K562 (cell line): ENCODE measurements around the gene GTF2A1L. TPM values are rescaled to one million over a fixed set of nuclear protein-coding genes. Genes with fewer than 3 reads are reported as not detected.

Experiments
- ATAC-seq: fragments of 200-7000 bp; cut with Tn5 transposase; 3 replicates; pipeline ENCODE4 v1.9.1; 2020; ENCODE audit warnings: moderate library complexity
- BruUV-seq: library from RNA; stranded (reverse); fragments of 400-500 nt; replicated peaks from 2 replicates; lab custom pipeline; 2021; lab: Mats Ljungman, UMichigan
- CTCF ChIA-PET: fragments of 300-600 bp; formaldehyde crosslinking; extraction: SDS; loops from one replicate; lab custom pipeline; 2021; ENCODE audit warnings: low intra/inter-chr PET ratio; lab: Yijun Ruan, JAX
- POLR2A ChIA-PET: fragments of 300-600, 350-650 bp; sonication (Branson Sonifier 250); formaldehyde crosslinking; extraction: SDS; loops from one replicate; lab custom pipeline; 2021; ENCODE audit warnings: antibody characterized with exemption, inconsistent platforms; lab: Yijun Ruan, JAX
- DNase-seq, 4 experiments: peaks; one replicate each; pipeline versions ENCODE4 v3.0.0 to v3.0.0-alpha.2; 2011 to 2018; ENCODE audit warnings: low spot score in 3 of 4, mixed read lengths in 3 of 4; ENCODE audit errors: extremely low read depth in 1 of 4
- FAIRE-seq: peaks from 2 replicates; lab custom pipeline; 2011; peaks lifted over from hg19 to GRCh38; lab: Jason Lieb, UNC
- H2AFZ ChIP-seq: 2 replicates; pipeline ENCODE4 v1.6.0; 2011; ENCODE audit warnings: low read depth, low read length, control low read depth, inconsistent platforms
- H3K27ac ChIP-seq: fragments of 200-600 bp; 3 replicates; pipeline ENCODE4 v1.8.0; 2011; ENCODE audit warnings: low read depth, mild to moderate bottlenecking, control low read depth, inconsistent platforms, low read length, moderate library complexity, mixed read lengths; ENCODE audit errors: extremely low read depth
- H3K27me3 ChIP-seq, 2 experiments: fragments of 300-600 bp in 1 of 2; 2 replicates in 1 of 2; 3 replicates in 1 of 2; pipeline versions ENCODE4 v1.6.0 to v1.8.0; 2011; ENCODE audit warnings: inconsistent platforms in 2 of 2, low read length in 2 of 2, mild to moderate bottlenecking in 1 of 2, mixed read lengths in 1 of 2, moderate library complexity in 1 of 2; ENCODE audit not compliant: control insufficient read depth in 2 of 2, insufficient read depth in 2 of 2
- H3K36me3 ChIP-seq: fragments of 300-600 bp; 3 replicates; pipeline ENCODE4 v1.8.0; 2011; ENCODE audit warnings: mild to moderate bottlenecking, low read length, inconsistent platforms; ENCODE audit not compliant: control insufficient read depth, insufficient read depth
- H3K4me1 ChIP-seq, 2 experiments: fragments of 200-600 bp in 1 of 2; replicated peaks in 1 of 2; 2 replicates in 1 of 2; 3 replicates in 1 of 2; pipeline versions ENCODE4 v1.5.1 to v1.8.0; 2011; ENCODE audit warnings: inconsistent platforms in 2 of 2, low read length in 2 of 2, mild to moderate bottlenecking in 1 of 2, mixed read lengths in 1 of 2, moderate library complexity in 1 of 2; ENCODE audit not compliant: control insufficient read depth in 2 of 2, insufficient read depth in 2 of 2
- H3K4me2 ChIP-seq: 2 replicates; pipeline ENCODE4 v1.6.1; 2011; ENCODE audit warnings: low read length, control low read depth, inconsistent platforms, mixed read lengths; ENCODE audit not compliant: insufficient read depth
- H3K4me3 ChIP-seq: fragments of 200-600 bp; sonication (generic), shearing (Covaris generic); 2 replicates; pipeline ENCODE4 v1.5.1; 2016; ENCODE audit warnings: control low read depth, inconsistent platforms
- H3K79me2 ChIP-seq: fragments of 200-600 bp; 3 replicates; pipeline ENCODE4 v1.8.0; 2011; ENCODE audit warnings: low read length, inconsistent platforms; ENCODE audit not compliant: control insufficient read depth, insufficient read depth
- H3K9ac ChIP-seq, 2 experiments: 2 replicates each; pipeline versions ENCODE4 v1.6.0 to v1.6.1; 2011; ENCODE audit warnings: low read depth in 2 of 2, low read length in 2 of 2, control low read depth in 1 of 2, inconsistent platforms in 1 of 2, mild to moderate bottlenecking in 1 of 2, mixed read lengths in 1 of 2; ENCODE audit not compliant: insufficient read depth in 1 of 2
- H3K9me1 ChIP-seq: one replicate; pipeline ENCODE4 v1.6.0; 2011; ENCODE audit warnings: inconsistent platforms, mild to moderate bottlenecking, low read length, moderate library complexity; ENCODE audit not compliant: control insufficient read depth, insufficient read depth
- H3K9me3 ChIP-seq: replicated peaks from 2 replicates; pipeline ENCODE4 v1.5.1; 2011; ENCODE audit warnings: low read depth, low read length, inconsistent platforms; ENCODE audit not compliant: control insufficient read depth, insufficient read depth
- H4K20me1 ChIP-seq: replicated peaks from 2 replicates; pipeline ENCODE4 v1.6.1; 2011; ENCODE audit warnings: low read length, inconsistent platforms, mixed read lengths; ENCODE audit not compliant: control insufficient read depth, insufficient read depth
- ATF7 ChIP-seq: fragments of 450-650 bp; IDR thresholded peaks from 2 replicates; pipeline ENCODE4 v1.7.1; 2014; ENCODE audit warnings: mild to moderate bottlenecking, moderate library complexity
- FOXP1 ChIP-seq: sonication (generic); formaldehyde crosslinking; IDR thresholded peaks from 2 replicates; pipeline ENCODE4 v1.8.0; 2022; ENCODE audit warnings: mild to moderate bottlenecking, missing genetic modification reagents
- GTF2F1 ChIP-seq: IDR thresholded peaks from 2 replicates; pipeline ENCODE4 v1.6.1; 2011; ENCODE audit warnings: low read depth, low read length, improper control_type of control experiment
- KAT2B ChIP-seq: IDR thresholded peaks from one replicate; pipeline ENCODE4 v1.6.1; 2012; ENCODE audit warnings: low read depth, mild to moderate bottlenecking, control low read depth, inconsistent platforms, low read length, moderate library complexity
- MAZ ChIP-seq, 2 experiments: fragments of 450-650 bp in 1 of 2; sonication (generic) in 1 of 2; formaldehyde crosslinking; IDR thresholded peaks in 1 of 2; conservative IDR thresholded peaks in 1 of 2; 2 replicates each; pipeline versions ENCODE4 v1.4.0 to v1.5.0; 2020; ENCODE audit warnings: mild to moderate bottlenecking in 1 of 2, missing genetic modification reagents in 1 of 2
- NR2F6 ChIP-seq: fragments of 450-650 bp; formaldehyde crosslinking; IDR thresholded peaks from 2 replicates; pipeline ENCODE4 v1.4.0; 2020; ENCODE audit warnings: mild to moderate bottlenecking
- NR3C1 ChIP-seq: sonication (generic); formaldehyde crosslinking; IDR thresholded peaks from 2 replicates; pipeline ENCODE4 v1.8.1; 2022; ENCODE audit warnings: missing genetic modification reagents
- PCBP2 ChIP-seq: fragments of 200-400 bp; formaldehyde crosslinking; IDR thresholded peaks from 2 replicates; pipeline ENCODE4 v1.6.1; 2018; ENCODE audit warnings: low read length, low read depth, mild to moderate bottlenecking, moderate library complexity; ENCODE audit not compliant: poor library complexity, severe bottlenecking
- PHB ChIP-seq: fragments of 250-450 bp; sonication (Bioruptor Pico); IDR thresholded peaks from 2 replicates; pipeline ENCODE4 v1.5.0; 2021
- SETDB1 ChIP-seq: IDR thresholded peaks from one replicate; pipeline ENCODE4 v1.6.1; 2012; ENCODE audit warnings: low read length, control low read depth, inconsistent platforms
- STAT5A ChIP-seq: IDR thresholded peaks from 2 replicates; pipeline ENCODE4 v1.6.1; 2012; ENCODE audit warnings: low read length, inconsistent platforms, borderline replicate concordance
- TGIF2 ChIP-seq: sonication (generic); formaldehyde crosslinking; IDR thresholded peaks from 2 replicates; pipeline ENCODE4 v1.8.1; 2022; ENCODE audit warnings: mild to moderate bottlenecking, missing genetic modification reagents, moderate library complexity
- TOE1 ChIP-seq, 2 experiments: fragments of 450-650 bp in 1 of 2; sonication (generic) in 1 of 2; formaldehyde crosslinking in 1 of 2; IDR thresholded peaks; 2 replicates each; pipeline versions ENCODE4 v1.7.1 to v1.8.0; 2016 to 2022; ENCODE audit warnings: borderline replicate concordance in 2 of 2, mild to moderate bottlenecking in 2 of 2, antibody characterized with exemption in 1 of 2, inconsistent platforms in 1 of 2, low read depth in 1 of 2, missing genetic modification reagents in 1 of 2, moderate library complexity in 1 of 2
- ZNF668 ChIP-seq: fragments of 250-450 bp; sonication (Bioruptor Pico); IDR thresholded peaks from 2 replicates; pipeline ENCODE4 v1.8.0; 2022; ENCODE audit warnings: mild to moderate bottlenecking, inconsistent platforms
- WGBS: fragments of 100-300 bp; shearing (Covaris generic); methylation state at CpG from one replicate; pipeline ENCODE4 v1.1.6; 2016; ENCODE audit warnings: low coverage, mixed read lengths; ENCODE audit not compliant: insufficient coverage; ENCODE audit errors: missing lambda C conversion rate; 5-methylcytosine and 5-hydroxymethylcytosine counted together
- in situ Hi-C: fragments of 300-500 bp; cut with MboI; formaldehyde crosslinking; loops from 4 replicates; pipeline ENCODE4 v1.15.0; 2018; ENCODE audit warnings: inconsistent platforms, mixed read lengths
- intact Hi-C: fragments of 100-400 bp; cut with micrococcal nuclease; formaldehyde crosslinking; loops from 2 replicates; pipeline ENCODE4 v1.14.2; 2022
- polyA plus RNA-seq, 8 experiments: library from polyadenylated mRNA; depleted of rRNA in 4 of 8; stranded (reverse) in 5 of 8; unstranded in 3 of 8; fragments of >200 nt; fragmentation: Nextera tagmentation in 2 of 8; fragmentation: Illumina TruSeq in 1 of 8; extraction: Ambion mirVana in 2 of 8; extraction: Trizol in 1 of 8; gene quantifications; 2 replicates each; pipeline versions ENCODE4 v1.2.1 to v1.2.3, GENCODE V29; 2011 to 2014; ENCODE audit warnings: inconsistent platforms in 1 of 8, missing spikeins in 1 of 8
- total RNA-seq, 7 experiments: library from RNA; depleted of rRNA in 6 of 7; stranded (reverse); fragments of >200 nt in 6 of 7; fragmentation: Illumina TruSeq in 2 of 7; extraction: Trizol in 2 of 7; gene quantifications; 2 replicates each; pipeline versions ENCODE4 v1.2.1 to v1.2.3, GENCODE V29; 2011 to 2021; ENCODE audit warnings: low replicate concordance in 1 of 7
- TF ChIP-seq, protein P1 (sequence below), 3 experiments: fragments of 200-800 bp in 1 of 3; sonication (Bioruptor generic) in 1 of 3; sonication (generic) in 1 of 3; formaldehyde crosslinking in 1 of 3; IDR thresholded peaks; 2 replicates each; pipeline versions ENCODE4 v1.6.1 to v1.8.0; 2016 to 2022; ENCODE audit warnings: mild to moderate bottlenecking in 2 of 3, missing compliant biosample characterization in 2 of 3, missing genetic modification characterization in 2 of 3, missing genetic modification reagents in 1 of 3
- TF ChIP-seq, protein P2 (sequence below): fragments of 450-650 bp; IDR thresholded peaks from 2 replicates; pipeline ENCODE4 v1.6.1; 2016; ENCODE audit warnings: mild to moderate bottlenecking
- TF ChIP-seq, protein P3 (sequence below): fragments of 450-650 bp; IDR thresholded peaks from 2 replicates; pipeline ENCODE4 v1.6.1; 2018; ENCODE audit warnings: mild to moderate bottlenecking, low read depth; ENCODE audit not compliant: partially characterized antibody

The GTF2A1L gene
- total and polyA plus RNA-seq, 9 of the 15 experiments (the other 6 are each of a cell fraction or from before 2014, with no cell fraction given) = 0.05 to 0.35 (median 0.12) TPM; not detected in 5

DNA sequence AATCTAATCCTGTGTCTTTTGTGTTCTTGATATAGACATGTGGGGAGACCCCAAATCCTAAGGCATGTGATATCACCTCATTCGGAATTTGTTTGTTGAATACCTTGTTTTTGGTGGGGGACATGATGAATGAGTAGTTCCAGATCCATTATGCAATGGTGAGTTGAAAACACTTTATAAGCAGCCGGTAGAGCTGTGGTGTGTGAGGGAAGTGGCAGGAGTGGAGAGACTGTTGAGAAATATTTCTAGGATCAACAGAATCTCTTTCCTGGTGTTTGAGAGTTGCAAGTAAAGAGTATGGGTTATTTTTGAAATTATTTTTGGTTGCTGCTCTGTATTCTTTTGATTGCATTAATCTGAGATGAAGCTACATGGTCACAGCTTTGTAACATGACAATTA lies 103.5 kb downstream of the GTF2A1L start (continued):
- TF ChIP-seq, protein P1, sequence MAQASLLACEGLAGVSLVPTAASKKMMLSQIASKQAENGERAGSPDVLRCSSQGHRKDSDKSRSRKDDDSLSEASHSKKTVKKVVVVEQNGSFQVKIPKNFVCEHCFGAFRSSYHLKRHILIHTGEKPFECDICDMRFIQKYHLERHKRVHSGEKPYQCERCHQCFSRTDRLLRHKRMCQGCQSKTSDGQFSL (CRISPR knock-in tag; IDR thresholded peaks at IDR 0.05) = no peak
- TF ChIP-seq, protein P1 (tag; IDR thresholded peaks at IDR 0.05) = no peak
- TF ChIP-seq KAT2B = no peak
- TF ChIP-seq TOE1 (IDR thresholded peaks at IDR 0.05; ENCODE audit: borderline replicate concordance) = no peak
- TF ChIP-seq TOE1 (CRISPR knock-in tag; IDR thresholded peaks at IDR 0.05; ENCODE audit: borderline replicate concordance, low read depth) = no peak

DNA sequence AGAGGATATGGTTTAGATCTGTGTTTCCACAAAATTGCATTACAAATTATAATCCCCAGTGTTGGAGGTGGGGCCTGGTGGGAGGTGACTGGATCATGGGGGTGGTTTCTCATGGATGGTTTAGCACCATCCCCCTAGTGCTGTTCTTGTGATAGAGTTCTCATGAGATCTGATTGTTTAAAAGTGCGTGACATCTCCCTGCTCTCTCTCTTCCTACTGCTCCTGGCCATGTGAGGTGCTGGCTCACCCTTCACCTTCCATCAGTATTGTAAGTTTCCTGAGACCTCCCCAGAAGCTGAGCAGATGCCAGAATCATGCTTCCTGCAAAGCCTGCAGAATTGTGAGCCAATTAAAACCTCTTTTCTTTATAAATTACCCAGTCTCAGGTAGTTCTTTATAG lies 104.7 kb downstream of the GTF2A1L start:
- H3K36me3 ChIP-seq = no peaks in the 10 kb centered on the region
- intact Hi-C loops (no loop called here), in situ Hi-C loops (no loop called here)
- ATAC-seq (no peak), DNase-seq (no peak), FAIRE-seq (no peak)
- H4K20me1 ChIP-seq = no peaks in the 10 kb centered on the region
- no peak for TF ChIP-seq NR3C1 (CRISPR knock-in tag)
- no peak for TF ChIP-seq TGIF2 (CRISPR knock-in tag)
- no peak for TF ChIP-seq ZNF668 (CRISPR knock-in tag)
- TF ChIP-seq, protein P2, sequence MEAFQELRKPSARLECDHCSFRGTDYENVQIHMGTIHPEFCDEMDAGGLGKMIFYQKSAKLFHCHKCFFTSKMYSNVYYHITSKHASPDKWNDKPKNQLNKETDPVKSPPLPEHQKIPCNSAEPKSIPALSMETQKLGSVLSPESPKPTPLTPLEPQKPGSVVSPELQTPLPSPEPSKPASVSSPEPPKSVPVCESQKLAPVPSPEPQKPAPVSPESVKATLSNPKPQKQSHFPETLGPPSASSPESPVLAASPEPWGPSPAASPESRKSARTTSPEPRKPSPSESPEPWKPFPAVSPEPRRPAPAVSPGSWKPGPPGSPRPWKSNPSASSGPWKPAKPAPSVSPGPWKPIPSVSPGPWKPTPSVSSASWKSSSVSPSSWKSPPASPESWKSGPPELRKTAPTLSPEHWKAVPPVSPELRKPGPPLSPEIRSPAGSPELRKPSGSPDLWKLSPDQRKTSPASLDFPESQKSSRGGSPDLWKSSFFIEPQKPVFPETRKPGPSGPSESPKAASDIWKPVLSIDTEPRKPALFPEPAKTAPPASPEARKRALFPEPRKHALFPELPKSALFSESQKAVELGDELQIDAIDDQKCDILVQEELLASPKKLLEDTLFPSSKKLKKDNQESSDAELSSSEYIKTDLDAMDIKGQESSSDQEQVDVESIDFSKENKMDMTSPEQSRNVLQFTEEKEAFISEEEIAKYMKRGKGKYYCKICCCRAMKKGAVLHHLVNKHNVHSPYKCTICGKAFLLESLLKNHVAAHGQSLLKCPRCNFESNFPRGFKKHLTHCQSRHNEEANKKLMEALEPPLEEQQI = no peak
- no peak for TF ChIP-seq STAT5A
- TF ChIP-seq FOXP1 (CRISPR knock-in tag) = no peak
- no peak for TF ChIP-seq PHB (CRISPR knock-in tag)
- TF ChIP-seq PCBP2 = no peak
- TF ChIP-seq, protein P3, sequence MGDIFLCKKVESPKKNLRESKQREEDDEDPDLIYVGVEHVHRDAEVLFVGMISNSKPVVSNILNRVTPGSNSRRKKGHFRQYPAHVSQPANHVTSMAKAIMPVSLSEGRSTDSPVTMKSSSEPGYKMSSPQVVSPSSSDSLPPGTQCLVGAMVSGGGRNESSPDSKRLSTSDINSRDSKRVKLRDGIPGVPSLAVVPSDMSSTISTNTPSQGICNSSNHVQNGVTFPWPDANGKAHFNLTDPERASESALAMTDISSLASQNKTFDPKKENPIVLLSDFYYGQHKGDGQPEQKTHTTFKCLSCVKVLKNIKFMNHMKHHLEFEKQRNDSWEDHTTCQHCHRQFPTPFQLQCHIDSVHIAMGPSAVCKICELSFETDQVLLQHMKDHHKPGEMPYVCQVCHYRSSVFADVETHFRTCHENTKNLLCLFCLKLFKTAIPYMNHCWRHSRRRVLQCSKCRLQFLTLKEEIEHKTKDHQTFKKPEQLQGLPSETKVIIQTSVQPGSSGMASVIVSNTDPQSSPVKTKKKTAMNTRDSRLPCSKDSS = no peak
- TF ChIP-seq SETDB1 = no peak
- TF ChIP-seq NR2F6 (CRISPR knock-in tag) = no peak
- TF ChIP-seq MAZ (CRISPR knock-in tag; conservative IDR thresholded peaks at IDR 0.05 in 1 of 2, IDR thresholded peaks at IDR 0.05 in 1 of 2) = no peak
- no peak for TF ChIP-seq GTF2F1
- TF ChIP-seq ATF7 = no peak
- TF ChIP-seq, all 486 proteins: peak for 0
- H3K9me1 ChIP-seq = no peaks in the 10 kb centered on the region
- no peak overlapping the region for H3K27ac ChIP-seq
- POLR2A ChIA-PET = no interaction called here
- no peaks in the 10 kb centered on the region for H3K9me3 ChIP-seq
- WGBS = 17% methylated on average over 1 of the region's 1 CpG
- H3K79me2 ChIP-seq = no peaks in the 10 kb centered on the region
- CTCF ChIA-PET = no interaction called here
- no peak overlapping the region for H3K4me3 ChIP-seq
- no peak overlapping the region for H3K9ac ChIP-seq
- no peak overlapping the region for H2AFZ ChIP-seq
- H3K4me2 ChIP-seq = no peak overlapping the region
- no TSS peak for BruUV-seq
- H3K27me3 ChIP-seq = no peaks in the 10 kb centered on the region
- H3K4me1 ChIP-seq = peaks cover 0 to 3% of the 10 kb centered on the region in 2 experiments; a peak in 1 of 5 replicates
